ENCODE measurements around the gene LARP4B. TPM values are rescaled to one million over a fixed set of nuclear protein-coding genes. Genes with fewer than 3 reads are reported as not detected.

The LARP4B gene
- total RNA-seq, 1 donor from 2014 or later: 114 TPM

DNA sequence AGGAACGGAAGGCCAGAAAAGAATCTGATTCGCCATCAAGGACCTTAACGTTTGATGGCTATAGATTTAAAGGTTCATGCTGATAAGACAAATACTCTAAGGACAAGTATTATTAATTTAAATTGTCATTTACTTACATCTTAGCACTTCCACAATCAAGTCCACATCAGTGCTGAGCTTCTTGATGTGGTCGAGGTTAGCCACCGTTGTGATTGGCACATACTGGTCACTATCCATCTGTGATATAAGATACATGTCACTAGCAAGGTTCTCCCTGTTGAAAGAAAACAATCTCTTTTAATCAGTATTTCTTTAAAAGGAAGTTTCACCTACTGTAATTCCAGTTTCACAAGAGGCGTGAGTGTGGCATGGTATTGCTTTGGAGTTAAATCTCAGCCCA lies 88.7 kb downstream of the LARP4B start:
- Histone ChIP-seq H3K9me3 (no peaks in the 10 kb centered on the region), H3K36me3 (peaks cover 86% of the 10 kb centered on the region), H3K27me3 (ENCODE audit: low read depth) (no peaks in the 10 kb centered on the region), H3K4me1 (no peaks in the 10 kb centered on the region), H3K27ac (no peak overlapping the region), H3K4me3 (no peak overlapping the region)
- TF ChIP-seq, protein P1, sequence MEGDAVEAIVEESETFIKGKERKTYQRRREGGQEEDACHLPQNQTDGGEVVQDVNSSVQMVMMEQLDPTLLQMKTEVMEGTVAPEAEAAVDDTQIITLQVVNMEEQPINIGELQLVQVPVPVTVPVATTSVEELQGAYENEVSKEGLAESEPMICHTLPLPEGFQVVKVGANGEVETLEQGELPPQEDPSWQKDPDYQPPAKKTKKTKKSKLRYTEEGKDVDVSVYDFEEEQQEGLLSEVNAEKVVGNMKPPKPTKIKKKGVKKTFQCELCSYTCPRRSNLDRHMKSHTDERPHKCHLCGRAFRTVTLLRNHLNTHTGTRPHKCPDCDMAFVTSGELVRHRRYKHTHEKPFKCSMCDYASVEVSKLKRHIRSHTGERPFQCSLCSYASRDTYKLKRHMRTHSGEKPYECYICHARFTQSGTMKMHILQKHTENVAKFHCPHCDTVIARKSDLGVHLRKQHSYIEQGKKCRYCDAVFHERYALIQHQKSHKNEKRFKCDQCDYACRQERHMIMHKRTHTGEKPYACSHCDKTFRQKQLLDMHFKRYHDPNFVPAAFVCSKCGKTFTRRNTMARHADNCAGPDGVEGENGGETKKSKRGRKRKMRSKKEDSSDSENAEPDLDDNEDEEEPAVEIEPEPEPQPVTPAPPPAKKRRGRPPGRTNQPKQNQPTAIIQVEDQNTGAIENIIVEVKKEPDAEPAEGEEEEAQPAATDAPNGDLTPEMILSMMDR (IDR thresholded peaks at IDR 0.05): no peak
- DNase-seq: no peak
- ATAC-seq: no peak
- intact Hi-C loops (cut with DNase I): no loop called here

DNA sequence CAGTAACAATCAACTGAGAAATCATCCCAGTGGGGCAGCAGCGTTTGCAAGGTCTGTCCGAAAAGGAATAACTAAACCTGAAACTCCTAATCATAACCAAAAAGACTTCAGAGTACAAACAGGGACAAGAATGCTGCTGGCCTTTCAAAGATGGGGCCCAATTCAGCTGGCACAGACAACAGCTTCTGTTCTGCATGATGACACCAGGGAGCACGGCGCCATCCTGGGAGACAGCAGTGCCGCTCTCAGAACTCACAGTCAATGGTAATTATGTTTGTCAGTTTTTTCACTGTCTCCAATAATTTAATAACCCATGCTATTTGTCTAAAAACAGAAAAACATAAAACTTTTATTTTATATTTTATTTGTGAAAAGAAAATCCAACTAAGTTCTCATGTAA lies 90.0 kb downstream of the LARP4B start:
- no peaks in the 10 kb centered on the region for H3K27me3 ChIP-seq (ENCODE audit: low read depth)
- ATAC-seq (no peak), DNase-seq (no peak)
- H3K27ac ChIP-seq: no peak overlapping the region
- H3K36me3 ChIP-seq: peaks cover 81% of the 10 kb centered on the region
- H3K4me3 ChIP-seq: no peak overlapping the region
- H3K9me3 ChIP-seq: no peaks in the 10 kb centered on the region
- intact Hi-C loops (cut with DNase I): no loop called here
- H3K4me1 ChIP-seq: no peaks in the 10 kb centered on the region
- TF ChIP-seq, protein P1 (IDR thresholded peaks at IDR 0.05): no peak

- intact Hi-C loops (cut with DNase I): no loop called here
- H3K4me1 ChIP-seq: no peaks in the 10 kb centered on the region
- no peaks in the 10 kb centered on the region for H3K27me3 ChIP-seq (ENCODE audit: low read depth)
- TF ChIP-seq, protein P1 (IDR thresholded peaks at IDR 0.05): no peak
- H3K27ac ChIP-seq: no peak overlapping the region
- no peaks in the 10 kb centered on the region for H3K9me3 ChIP-seq
- H3K4me3 ChIP-seq: no peak overlapping the region
- ATAC-seq (peak; percentile 30 to 35), DNase-seq (no peak)
- peaks cover 95% of the 10 kb centered on the region for H3K36me3 ChIP-seq
These were observed 91.8 kb downstream of the LARP4B start for GRCh38 chr10:839550-840205.

DNA sequence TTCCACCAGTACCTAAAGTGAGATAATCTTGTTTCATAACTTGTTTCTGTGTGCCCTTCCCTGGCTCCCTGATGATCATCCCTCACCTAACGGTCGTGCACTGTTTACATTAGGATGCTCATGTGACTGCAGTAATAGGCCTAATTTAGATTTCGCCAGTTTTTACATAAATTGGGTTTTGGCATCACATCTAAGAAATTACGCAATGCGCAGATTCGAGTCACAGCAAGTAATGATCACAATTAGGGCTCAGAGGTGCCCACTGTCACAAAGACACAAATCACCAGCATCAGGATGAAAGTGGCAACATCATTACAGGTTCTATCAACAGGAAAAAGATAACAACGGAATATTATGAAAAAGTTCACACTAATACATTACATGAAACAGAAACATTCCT lies 94.7 kb downstream of the LARP4B start:
- H3K27ac ChIP-seq: no peak overlapping the region
- TF ChIP-seq, protein P1 (IDR thresholded peaks at IDR 0.05): no peak
- no peaks in the 10 kb centered on the region for H3K4me1 ChIP-seq
- H3K27me3 ChIP-seq (ENCODE audit: low read depth): no peaks in the 10 kb centered on the region
- intact Hi-C loops (cut with DNase I): no loop called here
- H3K4me3 ChIP-seq: no peak overlapping the region
- H3K9me3 ChIP-seq: no peaks in the 10 kb centered on the region
- ATAC-seq: no peak
- no peak for DNase-seq
- peaks cover 84% of the 10 kb centered on the region for H3K36me3 ChIP-seq

DNA sequence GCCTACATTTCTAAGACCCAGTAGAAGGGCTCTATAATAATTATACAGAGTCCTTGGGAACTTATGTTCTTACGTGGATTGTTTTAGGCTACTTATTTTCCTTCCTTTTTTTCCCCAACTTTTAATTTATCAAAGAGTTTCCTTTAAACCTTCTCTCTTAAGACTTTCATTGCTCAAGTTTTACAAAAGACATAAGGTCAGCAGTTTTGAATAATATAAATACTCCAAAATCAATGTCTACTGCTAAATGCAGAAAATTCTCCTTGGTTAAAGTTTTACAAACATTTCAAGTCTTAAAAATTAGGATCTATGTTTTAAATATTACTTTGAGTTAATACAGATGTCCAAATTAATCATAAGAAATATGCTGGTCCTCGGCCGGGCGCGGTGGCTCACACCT lies 97.0 kb downstream of the LARP4B start:
- no peak overlapping the region for H3K27ac ChIP-seq
- ATAC-seq (no peak), DNase-seq (no peak)
- no peaks in the 10 kb centered on the region for H3K27me3 ChIP-seq (ENCODE audit: low read depth)
- no peak overlapping the region for H3K4me3 ChIP-seq
- H3K9me3 ChIP-seq: no peaks in the 10 kb centered on the region
- no peaks in the 10 kb centered on the region for H3K4me1 ChIP-seq
- TF ChIP-seq, protein P1 (IDR thresholded peaks at IDR 0.05): no peak
- intact Hi-C loops (cut with DNase I): no loop called here
- H3K36me3 ChIP-seq: peaks cover 74% of the 10 kb centered on the region

Measured in lower lobe of right lung (tissue), 2 donors.